ENCODE results near the gene BIRC2.

The BIRC2 gene

DNA sequence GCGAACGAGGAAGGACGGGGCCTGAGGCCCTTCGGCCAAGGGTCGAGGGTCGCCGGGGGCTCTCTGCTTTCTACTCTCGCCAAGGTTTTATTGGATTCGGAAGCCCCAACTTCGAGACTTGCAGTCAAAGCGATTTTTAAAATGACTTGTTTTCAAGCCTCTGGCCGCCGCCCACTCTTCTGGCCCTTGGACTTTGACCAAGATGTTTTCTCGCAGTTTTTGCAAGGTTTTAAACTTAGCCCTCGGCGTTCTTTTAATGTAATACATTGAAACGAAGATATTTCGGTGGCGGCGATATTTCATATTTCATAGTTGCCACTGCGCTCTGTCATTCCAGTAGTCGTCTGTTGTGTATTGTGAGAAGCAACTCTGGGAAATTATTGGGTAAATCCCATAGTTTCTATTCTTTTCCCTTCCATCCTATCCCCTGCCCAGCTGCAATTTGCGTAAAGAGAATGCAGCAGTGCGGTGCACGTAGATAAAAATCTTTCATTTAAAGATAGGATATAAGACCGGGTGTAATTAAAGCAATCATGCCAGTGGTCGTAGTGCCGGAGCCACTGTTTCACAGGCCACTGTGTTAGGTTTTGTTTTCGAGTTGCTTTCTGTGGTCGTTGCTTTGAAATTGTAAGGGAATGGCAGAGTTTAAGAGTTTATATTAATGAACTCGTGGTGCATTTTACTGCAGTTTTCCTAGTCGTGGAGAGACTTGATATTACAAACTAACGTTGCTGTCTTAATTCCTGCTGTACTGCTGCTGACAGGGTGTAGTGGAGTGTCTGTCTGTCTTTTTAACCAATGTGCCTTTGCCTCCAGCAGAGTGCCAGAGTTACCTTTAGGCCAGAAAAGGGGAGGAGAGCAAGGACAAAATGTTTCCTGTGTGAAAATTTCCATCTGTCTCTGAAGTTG, 702 bp downstream of the BIRC2 start:
- Histone ChIP-seq H3K36me3 (ENCODE audit: control insufficient read depth, low read length) (peaks cover 27% of the 10 kb centered on the region), H3K9me2 (replicated peaks; ENCODE audit: control insufficient read depth, low read length) (no peaks in the 10 kb centered on the region), H3K9me3 (ENCODE audit: control insufficient read depth, insufficient read depth, low read length) (no peaks in the 10 kb centered on the region), H4K20me1 (ENCODE audit: control insufficient read depth, insufficient read depth, low read depth, low read length) (no peaks in the 10 kb centered on the region), H3K4me1 (ENCODE audit: control insufficient read depth, low read length) (peaks cover 44% of the 10 kb centered on the region), H3K27ac (ENCODE audit: low read depth, low read length) (peak overlapping the region; percentile 81), H3K27me3 (ENCODE audit: control insufficient read depth, low read length) (no peaks in the 10 kb centered on the region; the same call in 1 of the 2 replicates), H3K4me2 (ENCODE audit: low read length) (peak overlapping the region; percentile 78), H3K79me2 (ENCODE audit: control insufficient read depth, low read length) (peaks cover 43% of the 10 kb centered on the region), H3F3A (ENCODE audit: control insufficient read depth, insufficient read depth) (peaks cover 15% of the 10 kb centered on the region; the same call in 1 of the 2 replicates), H3K4me3 (ENCODE audit: low read length) (peak overlapping the region; percentile 91)
- TF ChIP-seq EZH2phosphoT487 (IDR thresholded peaks at IDR 0.05; ENCODE audit: borderline replicate concordance, low read length), result no peak
- TF ChIP-seq CTCF (IDR thresholded peaks at IDR 0.05; ENCODE audit: low read depth, low read length, poor library complexity, severe bottlenecking), result no peak

DNA sequence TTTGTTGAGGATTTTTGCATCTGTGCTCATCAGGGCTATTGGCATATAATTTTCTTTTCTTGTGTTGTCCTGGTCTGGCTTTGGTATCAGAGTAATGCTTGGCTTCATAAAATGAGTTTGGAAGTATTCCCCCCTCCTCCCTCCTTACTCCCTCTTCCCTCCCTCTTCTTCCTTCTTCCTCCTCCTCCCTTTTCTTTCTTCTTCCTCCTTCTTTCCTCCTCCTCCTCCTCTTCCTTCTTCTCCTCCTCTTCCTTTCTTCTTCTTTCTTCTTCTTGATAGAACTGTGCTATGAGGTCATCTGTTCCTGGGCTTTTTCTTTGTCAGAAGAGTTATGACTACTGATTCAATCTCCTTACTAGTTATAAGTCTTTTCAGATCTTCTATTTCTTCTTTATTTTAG, 10.1 kb downstream of the BIRC2 start:
- no peak overlapping the region for H3K27ac ChIP-seq (ENCODE audit: low read depth, low read length)
- no peak overlapping the region for H3K4me2 ChIP-seq (ENCODE audit: low read length)
- no peak overlapping the region for H3K4me3 ChIP-seq (ENCODE audit: low read length)
- TF ChIP-seq CTCF (IDR thresholded peaks at IDR 0.05; ENCODE audit: low read depth, low read length, poor library complexity, severe bottlenecking) (no peak), EZH2phosphoT487 (IDR thresholded peaks at IDR 0.05; ENCODE audit: borderline replicate concordance, low read length) (no peak)
- H3K79me2 ChIP-seq (ENCODE audit: control insufficient read depth, low read length), result 0 out of 2 replicates have a peak, but pooled peaks cover 9% of the 10 kb centered on the region
- H3K9me2 ChIP-seq (replicated peaks; ENCODE audit: control insufficient read depth, low read length), result no peaks in the 10 kb centered on the region
- H3F3A ChIP-seq (ENCODE audit: control insufficient read depth, insufficient read depth), result no peaks in the 10 kb centered on the region
- H4K20me1 ChIP-seq (ENCODE audit: control insufficient read depth, insufficient read depth, low read depth, low read length), result no peaks in the 10 kb centered on the region
- no peaks in the 10 kb centered on the region for H3K9me3 ChIP-seq (ENCODE audit: control insufficient read depth, insufficient read depth, low read length)
- peaks cover 15% of the 10 kb centered on the region for H3K4me1 ChIP-seq (ENCODE audit: control insufficient read depth, low read length)
- no peaks in the 10 kb centered on the region for H3K27me3 ChIP-seq (ENCODE audit: control insufficient read depth, low read length)
- peaks cover 36% of the 10 kb centered on the region for H3K36me3 ChIP-seq (ENCODE audit: control insufficient read depth, low read length)

DNA sequence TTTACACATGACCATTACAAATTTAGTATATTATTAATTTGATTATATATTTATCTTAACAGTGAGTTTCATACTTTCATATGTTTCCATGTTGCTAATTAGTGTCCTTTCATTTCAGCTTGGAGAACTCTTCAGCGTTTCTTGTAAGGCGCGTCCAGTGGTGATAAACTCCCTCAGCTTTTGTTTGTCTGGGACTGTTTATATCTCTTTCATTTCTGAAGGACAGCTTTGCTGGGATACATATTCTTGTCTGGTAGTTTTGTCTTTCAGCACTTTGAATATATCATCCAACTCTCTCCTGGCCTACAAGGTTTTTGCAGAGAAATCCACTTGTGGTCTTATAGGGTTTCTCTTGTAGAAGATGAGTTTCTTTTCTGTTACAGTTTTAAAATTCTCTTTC, 12.4 kb downstream of the BIRC2 start:
- Histone ChIP-seq H4K20me1 (ENCODE audit: control insufficient read depth, insufficient read depth, low read depth, low read length) (no peaks in the 10 kb centered on the region), H3K27me3 (ENCODE audit: control insufficient read depth, low read length) (no peaks in the 10 kb centered on the region), H3K4me3 (ENCODE audit: low read length) (no peak overlapping the region), H3K79me2 (ENCODE audit: control insufficient read depth, low read length) (0 out of 2 replicates have a peak, but pooled peaks cover 9% of the 10 kb centered on the region), H3K27ac (ENCODE audit: low read depth, low read length) (no peak overlapping the region), H3K4me2 (ENCODE audit: low read length) (no peak overlapping the region), H3K36me3 (ENCODE audit: control insufficient read depth, low read length) (peaks cover 47% of the 10 kb centered on the region), H3K9me2 (replicated peaks; ENCODE audit: control insufficient read depth, low read length) (no peaks in the 10 kb centered on the region), H3K9me3 (ENCODE audit: control insufficient read depth, insufficient read depth, low read length) (no peaks in the 10 kb centered on the region), H3K4me1 (ENCODE audit: control insufficient read depth, low read length) (peaks cover 15% of the 10 kb centered on the region), H3F3A (ENCODE audit: control insufficient read depth, insufficient read depth) (no peaks in the 10 kb centered on the region)
- TF ChIP-seq CTCF (IDR thresholded peaks at IDR 0.05; ENCODE audit: low read depth, low read length, poor library complexity, severe bottlenecking) (no peak), EZH2phosphoT487 (IDR thresholded peaks at IDR 0.05; ENCODE audit: borderline replicate concordance, low read length) (no peak)
